H4 (cell line): ENCODE data around the gene OLIG1. TPM values are rescaled to one million over a fixed set of nuclear protein-coding genes. Genes with fewer than 3 reads are reported as not detected.

Experiments used
- DNase-seq: peaks from one replicate; pipeline ENCODE4 v3.0.0-alpha.2; 2015; ENCODE audit warnings: low spot score
- total RNA-seq: library from RNA; depleted of rRNA; stranded (reverse); fragments of >200 nt; shearing (Covaris generic); gene quantifications from 2 replicates; pipeline ENCODE4 v1.2.3, GENCODE V29; 2014; rRNA removed

The OLIG1 gene
- total RNA-seq = not detected in 2 replicates

- no peak for DNase-seq
These were observed at the start of gene OLIG1 for GRCh38 chr21:33069994-33070743. Gene OLIG1, plus strand, starts transcription at chr21:33070141. Its CDS starts 106 bp downstream, at chr21:33070247.

- no peak for DNase-seq
These were observed 49.3 kb upstream of the OLIG1 start for GRCh38 chr21:33020558-33021100.

- no peak for DNase-seq
These were observed 48.8 kb upstream of the OLIG1 start for GRCh38 chr21:33021150-33021549.

GRCh38 chr21:33021667-33022066 is 48.3 kb upstream of the OLIG1 start:
- DNase-seq = no peak

GRCh38 chr21:33022489-33022827 is 47.5 kb upstream of the OLIG1 start:
- no peak for DNase-seq

- no peak for DNase-seq
These were observed 46.9 kb upstream of the OLIG1 start for GRCh38 chr21:33022828-33023573.

- DNase-seq = no peak
These were observed 46.3 kb upstream of the OLIG1 start for GRCh38 chr21:33023574-33024200.

GRCh38 chr21:33024201-33025103 is 45.5 kb upstream of the OLIG1 start:
- DNase-seq = no peak

- no peak for DNase-seq
These were observed 44.8 kb upstream of the OLIG1 start for GRCh38 chr21:33025106-33025488.

- DNase-seq = peak; percentile 85
These were observed 44.2 kb upstream of the OLIG1 start, which contains the start of gene OLIG2 for GRCh38 chr21:33025489-33026442. Gene OLIG2, plus strand, starts transcription at chr21:33025935. Its CDS starts 928 bp downstream, at chr21:33026863.

- DNase-seq = no peak
These were observed 43.5 kb upstream of the OLIG1 start for GRCh38 chr21:33026443-33026858.

GRCh38 chr21:33026878-33027400 is 43.0 kb upstream of the OLIG1 start:
- no peak for DNase-seq

GRCh38 chr21:33027401-33028286 is 42.3 kb upstream of the OLIG1 start:
- DNase-seq = no peak

GRCh38 chr21:33028287-33028670 is 41.7 kb upstream of the OLIG1 start:
- no peak for DNase-seq

GRCh38 chr21:33028773-33029384 is 41.1 kb upstream of the OLIG1 start:
- no peak for DNase-seq

- DNase-seq = no peak
These were observed 40.5 kb upstream of the OLIG1 start for GRCh38 chr21:33029385-33029921.

GRCh38 chr21:33029975-33030461 is 39.9 kb upstream of the OLIG1 start:
- DNase-seq = no peak

GRCh38 chr21:33030633-33031032 is 39.3 kb upstream of the OLIG1 start:
- DNase-seq = no peak
